Loucy (cell line): ENCODE measurements around the gene BPIFB3.

Source experiments
- EZH2phosphoT487 ChIP-seq: fragments of 200-600 bp; IDR thresholded peaks from 2 replicates; pipeline ENCODE4 v1.6.1; 2018; ENCODE audit warnings: antibody characterized with exemption, mild to moderate bottlenecking, moderate library complexity, borderline replicate concordance
- TF ChIP-seq, protein P1 (sequence below): fragments of 200-600 bp; sonication (generic); conservative IDR thresholded peaks from 2 replicates; pipeline ENCODE4 v1.5.1; 2014; ENCODE audit warnings: mild to moderate bottlenecking, antibody characterized with exemption, low read length

DNA sequence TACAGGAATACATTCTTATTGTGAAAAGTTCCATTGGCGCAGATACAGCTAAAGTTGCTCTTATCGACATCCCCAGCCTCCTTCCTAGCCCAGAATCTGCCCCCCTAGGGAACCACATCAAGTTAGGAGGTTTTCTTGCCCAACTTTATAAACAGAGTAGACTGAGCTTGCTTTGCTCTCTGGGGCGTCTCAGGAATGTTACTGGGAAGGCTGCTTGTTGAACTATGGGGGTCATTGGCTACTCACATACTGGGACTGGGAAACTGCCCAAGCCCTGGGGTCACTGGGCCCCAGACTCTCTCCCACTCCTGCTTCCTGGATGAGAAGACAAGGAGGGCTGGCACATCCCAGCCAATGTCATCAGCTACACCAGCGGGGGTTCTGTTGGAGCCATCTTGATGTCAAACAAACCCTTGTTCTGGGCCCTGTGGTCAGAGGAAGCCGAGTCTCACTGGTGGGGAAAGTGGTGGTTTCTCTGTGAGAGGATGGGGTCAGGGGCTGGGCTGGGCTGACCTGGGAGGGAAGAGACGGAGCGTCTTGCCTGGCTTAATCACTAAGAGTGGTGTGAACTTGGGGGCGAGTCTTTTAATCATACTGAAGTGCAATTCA is 51.7 kb downstream of the BPIFB3 start:
- TF ChIP-seq, protein P1, sequence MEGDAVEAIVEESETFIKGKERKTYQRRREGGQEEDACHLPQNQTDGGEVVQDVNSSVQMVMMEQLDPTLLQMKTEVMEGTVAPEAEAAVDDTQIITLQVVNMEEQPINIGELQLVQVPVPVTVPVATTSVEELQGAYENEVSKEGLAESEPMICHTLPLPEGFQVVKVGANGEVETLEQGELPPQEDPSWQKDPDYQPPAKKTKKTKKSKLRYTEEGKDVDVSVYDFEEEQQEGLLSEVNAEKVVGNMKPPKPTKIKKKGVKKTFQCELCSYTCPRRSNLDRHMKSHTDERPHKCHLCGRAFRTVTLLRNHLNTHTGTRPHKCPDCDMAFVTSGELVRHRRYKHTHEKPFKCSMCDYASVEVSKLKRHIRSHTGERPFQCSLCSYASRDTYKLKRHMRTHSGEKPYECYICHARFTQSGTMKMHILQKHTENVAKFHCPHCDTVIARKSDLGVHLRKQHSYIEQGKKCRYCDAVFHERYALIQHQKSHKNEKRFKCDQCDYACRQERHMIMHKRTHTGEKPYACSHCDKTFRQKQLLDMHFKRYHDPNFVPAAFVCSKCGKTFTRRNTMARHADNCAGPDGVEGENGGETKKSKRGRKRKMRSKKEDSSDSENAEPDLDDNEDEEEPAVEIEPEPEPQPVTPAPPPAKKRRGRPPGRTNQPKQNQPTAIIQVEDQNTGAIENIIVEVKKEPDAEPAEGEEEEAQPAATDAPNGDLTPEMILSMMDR, result no peak
- TF ChIP-seq EZH2phosphoT487, result no peak
